GM06990 (cell line): ENCODE results near the gene PLCL1.

Experiments
- DNase-seq: peaks from one replicate; pipeline ENCODE4 v3.0.0-alpha.2; 2011; ENCODE audit not compliant: insufficient read length; ENCODE audit errors: extremely low read depth
- H3K27me3 ChIP-seq: replicated peaks from 2 replicates; pipeline ENCODE4 v1.6.0; 2011; ENCODE audit warnings: low read length; ENCODE audit not compliant: control insufficient read depth, insufficient read depth
- H3K36me3 ChIP-seq: 2 replicates; pipeline ENCODE4 v1.5.1; 2011; ENCODE audit warnings: low read length; ENCODE audit not compliant: control insufficient read depth, insufficient read depth
- H3K4me3 ChIP-seq: replicated peaks from 2 replicates; pipeline ENCODE4 v1.5.1; 2011; ENCODE audit warnings: low read depth, mild to moderate bottlenecking, control low read depth, low read length
- TF ChIP-seq, protein P1 (sequence below): IDR thresholded peaks from 2 replicates; pipeline ENCODE4 v1.5.1; 2011; ENCODE audit warnings: low read length, control low read depth, mild to moderate bottlenecking, inconsistent platforms; ENCODE audit not compliant: insufficient read depth, poor library complexity, severe bottlenecking

PLCL1 gene

DNA sequence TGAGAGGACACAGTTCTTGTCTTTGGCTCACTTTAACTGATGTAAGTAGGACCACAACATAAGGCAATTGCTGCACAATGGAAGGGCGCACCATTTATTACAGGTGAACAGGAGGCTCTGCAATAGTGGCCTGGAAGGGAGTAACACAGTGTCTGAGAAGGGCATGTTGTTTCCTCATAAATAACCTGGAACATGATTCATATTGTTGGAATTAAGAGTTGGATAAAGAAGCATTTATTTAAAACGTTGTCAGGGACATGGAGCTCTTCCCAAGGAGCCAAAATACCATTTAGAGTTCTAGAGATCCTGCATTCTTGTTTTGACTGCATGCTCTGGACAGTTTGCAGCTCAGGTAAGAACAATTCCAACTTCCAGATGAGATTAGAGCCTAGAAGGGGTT, 110.4 kb downstream of the PLCL1 start:
- H3K36me3 ChIP-seq: no peaks in the 10 kb centered on the region
- H3K4me3 ChIP-seq: no peak overlapping the region
- TF ChIP-seq, protein P1, sequence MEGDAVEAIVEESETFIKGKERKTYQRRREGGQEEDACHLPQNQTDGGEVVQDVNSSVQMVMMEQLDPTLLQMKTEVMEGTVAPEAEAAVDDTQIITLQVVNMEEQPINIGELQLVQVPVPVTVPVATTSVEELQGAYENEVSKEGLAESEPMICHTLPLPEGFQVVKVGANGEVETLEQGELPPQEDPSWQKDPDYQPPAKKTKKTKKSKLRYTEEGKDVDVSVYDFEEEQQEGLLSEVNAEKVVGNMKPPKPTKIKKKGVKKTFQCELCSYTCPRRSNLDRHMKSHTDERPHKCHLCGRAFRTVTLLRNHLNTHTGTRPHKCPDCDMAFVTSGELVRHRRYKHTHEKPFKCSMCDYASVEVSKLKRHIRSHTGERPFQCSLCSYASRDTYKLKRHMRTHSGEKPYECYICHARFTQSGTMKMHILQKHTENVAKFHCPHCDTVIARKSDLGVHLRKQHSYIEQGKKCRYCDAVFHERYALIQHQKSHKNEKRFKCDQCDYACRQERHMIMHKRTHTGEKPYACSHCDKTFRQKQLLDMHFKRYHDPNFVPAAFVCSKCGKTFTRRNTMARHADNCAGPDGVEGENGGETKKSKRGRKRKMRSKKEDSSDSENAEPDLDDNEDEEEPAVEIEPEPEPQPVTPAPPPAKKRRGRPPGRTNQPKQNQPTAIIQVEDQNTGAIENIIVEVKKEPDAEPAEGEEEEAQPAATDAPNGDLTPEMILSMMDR: no peak
- H3K27me3 ChIP-seq: no peaks in the 10 kb centered on the region
- DNase-seq: no peak

DNA sequence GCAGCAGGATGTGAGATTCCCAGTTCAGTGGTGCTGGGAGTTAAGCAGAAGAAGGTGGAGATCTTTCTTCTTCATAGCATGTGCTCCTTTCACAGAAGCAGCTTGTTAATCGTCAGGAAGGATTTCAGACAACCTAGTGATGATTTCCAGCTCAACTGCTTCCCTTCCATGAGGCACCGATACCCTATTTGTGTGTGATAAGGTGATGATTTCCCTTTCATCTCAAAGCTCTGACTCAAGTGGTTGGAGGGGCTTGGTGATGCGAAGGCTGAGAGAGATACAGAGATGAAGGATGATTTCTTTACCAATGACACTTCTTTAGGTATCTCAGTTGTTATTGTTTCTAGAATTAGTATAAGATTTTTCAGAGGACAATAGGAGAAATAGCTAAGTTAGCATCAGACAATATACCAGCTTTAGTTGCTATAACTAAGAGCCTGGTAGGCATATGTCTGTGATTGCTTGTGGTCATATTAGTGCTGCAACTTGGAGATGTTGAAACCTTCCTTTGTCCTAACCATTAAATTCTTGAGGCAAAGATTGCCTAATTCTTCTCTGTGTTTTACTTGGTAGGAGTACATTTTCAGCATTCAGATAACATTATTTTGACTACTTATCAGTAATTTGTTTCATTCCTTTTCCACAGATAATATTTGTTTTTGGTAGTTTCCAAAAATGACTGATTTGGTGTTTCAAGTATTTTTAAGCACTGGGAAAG, 111.3 kb downstream of the PLCL1 start:
- no peak for DNase-seq

DNA sequence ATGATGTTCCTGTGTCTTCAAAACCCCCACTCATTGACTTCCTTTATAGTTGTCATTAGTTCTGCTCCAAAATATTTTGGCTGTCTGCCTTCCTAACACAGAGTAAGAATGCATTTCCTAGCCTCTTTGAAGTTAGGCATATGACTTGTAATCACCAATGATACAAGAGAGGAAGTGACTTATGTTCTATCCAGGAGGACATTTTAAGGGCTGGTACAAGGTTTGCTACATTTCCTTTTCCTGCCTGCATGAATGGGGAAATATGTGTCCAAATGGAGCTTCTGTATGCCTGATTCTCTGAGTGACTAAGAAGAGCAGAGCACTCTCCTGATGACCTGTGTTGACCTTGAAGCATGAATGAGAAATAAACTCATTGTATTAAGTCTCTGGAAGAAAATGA, 115.1 kb downstream of the PLCL1 start:
- Histone ChIP-seq H3K36me3 (no peaks in the 10 kb centered on the region), H3K27me3 (no peaks in the 10 kb centered on the region), H3K4me3 (no peak overlapping the region)
- no peak for DNase-seq
- TF ChIP-seq, protein P1: no peak

More for the DNA sequence above, 111.3 kb downstream of the PLCL1 start:
- Histone ChIP-seq H3K36me3 (no peaks in the 10 kb centered on the region), H3K4me3 (no peak overlapping the region), H3K27me3 (no peaks in the 10 kb centered on the region)
- TF ChIP-seq, protein P1: no peak

DNA sequence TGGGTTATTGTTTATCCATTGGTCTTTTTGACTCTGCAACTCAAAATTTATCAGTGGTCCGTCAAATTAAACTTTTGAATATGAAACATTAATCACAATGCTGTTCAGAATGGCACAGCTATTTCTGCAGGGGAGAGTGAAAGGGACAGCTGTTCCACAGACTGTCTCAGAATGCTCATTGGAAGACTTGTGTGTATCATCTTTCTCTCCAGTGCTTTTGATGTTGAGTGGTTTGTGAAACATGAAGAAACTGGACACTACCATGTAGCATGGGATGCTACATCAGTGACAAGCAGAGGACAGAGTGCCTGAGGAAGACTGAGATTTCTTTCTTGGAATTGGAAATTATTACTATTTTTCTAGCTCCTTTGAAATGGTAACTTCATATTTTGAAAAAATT, 115.7 kb downstream of the PLCL1 start:
- H3K36me3 ChIP-seq: no peaks in the 10 kb centered on the region
- no peaks in the 10 kb centered on the region for H3K27me3 ChIP-seq
- DNase-seq: no peak
- no peak overlapping the region for H3K4me3 ChIP-seq
- TF ChIP-seq, protein P1: no peak

DNA sequence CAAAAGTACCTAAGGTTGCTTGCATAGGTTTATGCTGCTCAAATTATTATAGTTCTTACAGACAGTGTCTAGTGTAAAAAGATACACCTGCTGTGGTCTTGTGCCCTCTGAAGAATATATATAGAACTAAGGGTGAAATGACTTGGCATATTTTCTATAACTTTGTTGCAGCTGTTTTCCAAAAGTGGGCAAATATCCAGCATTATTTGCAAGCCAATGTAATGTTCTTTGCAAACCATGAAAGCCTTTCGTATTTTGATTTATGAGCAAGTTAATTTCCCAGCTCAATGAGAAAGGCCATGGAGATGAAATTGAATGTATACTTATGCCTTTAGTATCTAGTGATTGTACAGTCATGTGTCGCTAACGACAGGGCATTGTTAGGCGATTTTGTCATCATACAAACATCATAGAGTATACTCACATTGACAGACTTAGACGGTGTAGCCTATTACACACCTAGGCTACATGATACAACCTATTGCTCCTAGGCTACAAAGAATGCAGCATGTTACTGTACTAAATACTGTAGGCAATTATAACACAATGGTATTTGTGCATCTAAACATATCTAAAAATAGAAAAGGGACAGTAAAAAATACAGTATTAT, 116.3 kb downstream of the PLCL1 start:
- H3K4me3 ChIP-seq: no peak overlapping the region
- DNase-seq: no peak
- TF ChIP-seq, protein P1: no peak

More for the DNA sequence above, 116.3 kb downstream of the PLCL1 start:
- Histone ChIP-seq H3K27me3 (no peaks in the 10 kb centered on the region), H3K36me3 (no peaks in the 10 kb centered on the region)
